CD14-positive monocyte (primary cell): ENCODE measurements around the gene CHD6. TPM values are rescaled to one million over a fixed set of nuclear protein-coding genes. Genes with fewer than 3 reads are reported as not detected.

ENCODE experiments used
- DNase-seq, 3 donors: peaks; one replicate each; pipeline ENCODE4 v3.0.0-alpha.2; 2011 to 2022
- H2AFZ ChIP-seq: 2 replicates; pipeline ENCODE4 v1.6.0; 2012; ENCODE audit warnings: mild to moderate bottlenecking, low read depth, low read length, inconsistent platforms; ENCODE audit not compliant: insufficient read depth, poor library complexity, severe bottlenecking
- H3K27ac ChIP-seq, 2 donors: 1 replicate in 1 of 2; 2 replicates in 1 of 2; pipeline ENCODE4 v1.5.1; 2012 to 2013; ENCODE audit warnings: low read length in 2 of 2, control low read depth in 1 of 2, inconsistent platforms in 1 of 2, low read depth in 1 of 2, mild to moderate bottlenecking in 1 of 2
- H3K27me3 ChIP-seq, 2 donors: one replicate each; pipeline versions ENCODE4 v1.6.0 to v1.6.1; 2011 to 2013; ENCODE audit warnings: low read length in 2 of 2; ENCODE audit not compliant: control insufficient read depth in 2 of 2, insufficient read depth in 2 of 2
- H3K36me3 ChIP-seq, 2 donors: replicated peaks in 1 of 2; 1 replicate in 1 of 2; 2 replicates in 1 of 2; pipeline versions ENCODE4 v1.5.1 to v1.6.1; 2012 to 2013; ENCODE audit warnings: low read length in 2 of 2, control low read depth in 1 of 2, inconsistent platforms in 1 of 2, mild to moderate bottlenecking in 1 of 2; ENCODE audit not compliant: insufficient read depth in 2 of 2, control insufficient read depth in 1 of 2
- H3K4me1 ChIP-seq, 2 donors: 1 replicate in 1 of 2; 2 replicates in 1 of 2; pipeline versions ENCODE4 v1.5.1 to v1.6.1; 2012 to 2013; ENCODE audit warnings: low read length in 2 of 2, control low read depth in 1 of 2, inconsistent platforms in 1 of 2, mild to moderate bottlenecking in 1 of 2, moderate library complexity in 1 of 2; ENCODE audit not compliant: insufficient read depth in 2 of 2, control insufficient read depth in 1 of 2
- H3K4me2 ChIP-seq: replicated peaks from 2 replicates; pipeline ENCODE3; 2012; ENCODE audit warnings: low read length, moderate library complexity, mild to moderate bottlenecking; ENCODE audit not compliant: poor library complexity, severe bottlenecking; ENCODE audit errors: extremely low read depth
- H3K4me3 ChIP-seq, 3 experiments: fragments of 200-600 bp in 1 of 3; sonication (generic) in 1 of 3; replicated peaks in 1 of 3; 1 replicate in 2 of 3; 2 replicates in 1 of 3; pipeline ENCODE4 v1.5.1; 2011 to 2013; ENCODE audit warnings: low read length in 3 of 3, mild to moderate bottlenecking in 3 of 3, control low read depth in 2 of 3, low read depth in 2 of 3, inconsistent platforms in 1 of 3, moderate library complexity in 1 of 3
- H3K79me2 ChIP-seq: 2 replicates; pipeline ENCODE4 v1.6.0; 2012; ENCODE audit warnings: mild to moderate bottlenecking, control low read depth, inconsistent platforms, low read length, moderate library complexity; ENCODE audit not compliant: insufficient read depth
- H3K9ac ChIP-seq: 2 replicates; pipeline ENCODE4 v1.6.0; 2017; ENCODE audit warnings: low read length, mild to moderate bottlenecking; ENCODE audit not compliant: insufficient read depth, poor library complexity, severe bottlenecking
- H3K9me3 ChIP-seq, 2 donors: replicated peaks in 1 of 2; 1 replicate in 1 of 2; 2 replicates in 1 of 2; pipeline versions ENCODE4 v1.5.1 to v1.6.1; 2012 to 2013; ENCODE audit warnings: low read length in 2 of 2, control low read depth in 1 of 2; ENCODE audit not compliant: control insufficient read depth in 1 of 2, insufficient read depth in 1 of 2
- H4K20me1 ChIP-seq: 2 replicates; pipeline ENCODE4 v1.6.0; 2012; ENCODE audit warnings: mild to moderate bottlenecking, low read length, control low read depth, moderate library complexity; ENCODE audit not compliant: insufficient read depth
- H3K27ac Mint-ChIP-seq, 7 donors: one replicate each; pipeline ENCODE4 v1.8.0; 2020; ENCODE audit warnings: mild to moderate bottlenecking in 7 of 7, mixed read lengths in 7 of 7, moderate library complexity in 6 of 7, inconsistent platforms in 2 of 7
- H3K27me3 Mint-ChIP-seq, 3 donors: one replicate each; pipeline ENCODE4 v1.8.0; 2021 to 2022; ENCODE audit warnings: low read depth in 3 of 3, mild to moderate bottlenecking in 3 of 3, mixed read lengths in 3 of 3, moderate library complexity in 3 of 3, inconsistent platforms in 1 of 3
- H3K36me3 Mint-ChIP-seq, 2 donors: one replicate each; pipeline ENCODE4 v1.8.0; 2020; ENCODE audit warnings: mixed read lengths in 2 of 2, inconsistent platforms in 1 of 2, mild to moderate bottlenecking in 1 of 2
- H3K4me1 Mint-ChIP-seq: one replicate; pipeline ENCODE4 v1.8.0; 2020; ENCODE audit warnings: mild to moderate bottlenecking, mixed read lengths
- H3K4me3 Mint-ChIP-seq, 2 donors: one replicate each; pipeline ENCODE4 v1.8.0; 2020; ENCODE audit warnings: mild to moderate bottlenecking in 2 of 2, mixed read lengths in 2 of 2, moderate library complexity in 1 of 2
- H3K9me3 Mint-ChIP-seq, 7 donors: one replicate each; pipeline ENCODE4 v1.8.0; 2020 to 2022; ENCODE audit warnings: mixed read lengths in 7 of 7, mild to moderate bottlenecking in 6 of 7, moderate library complexity in 6 of 7, inconsistent platforms in 2 of 7
- CTCF ChIP-seq: fragments of 200-600 bp; IDR thresholded peaks from one replicate; pipeline ENCODE4 v1.8.0; 2022; ENCODE audit warnings: antibody characterized with exemption, mild to moderate bottlenecking
- WGBS: methylation state at CpG from one replicate; pipeline ENCODE4 v1.1.5; 2013; ENCODE audit warnings: missing lambda C conversion rate; ENCODE audit not compliant: insufficient coverage; 5-methylcytosine and 5-hydroxymethylcytosine counted together
- intact Hi-C, 2 donors: fragments of 100-400 bp; cut with micrococcal nuclease; formaldehyde crosslinking; loops; one replicate each; pipeline versions ENCODE4 v1.15.0 to v1.15.1; 2023
- polyA plus RNA-seq, 3 donors: library from polyadenylated mRNA; depleted of rRNA in 1 of 3; unstranded in 2 of 3; stranded (reverse) in 1 of 3; fragments of 300-500 nt in 2 of 3; fragments of >200 nt in 1 of 3; fragmentation: Illumina TruSeq in 2 of 3; gene quantifications; 1 replicate in 2 of 3; 2 replicates in 1 of 3; pipeline ENCODE4 v1.2.3, GENCODE V29; 2012 to 2021

The CHD6 gene
- polyA plus RNA-seq, 3 donors = 12.9 to 19.6 (median 13.0) TPM

GRCh38 chr20:41468994-41469600, 149.1 kb downstream of the CHD6 start:
- no CpG with 5 or more reads among the region's 5 CpGs for WGBS
- Histone ChIP-seq H3K27me3 (no peaks in the 10 kb centered on the region), H4K20me1 (no peaks in the 10 kb centered on the region), H3K27ac (no peak overlapping the region), H3K36me3 (peaks cover 40 to 82% of the 10 kb centered on the region in 2 donors), H3K9ac (no peak overlapping the region), H2AFZ (no peak overlapping the region), H3K4me1 (no peaks in the 10 kb centered on the region), H3K79me2 (no peaks in the 10 kb centered on the region), H3K4me2 (no peak overlapping the region), H3K4me3 (no peak overlapping the region), H3K9me3 (no peaks in the 10 kb centered on the region)
- peaks cover 67 to 86% of the 10 kb centered on the region in 2 donors for H3K36me3 Mint-ChIP-seq
- DNase-seq = no peak
- intact Hi-C loops = no loop called here
- no peak overlapping the region for H3K4me3 Mint-ChIP-seq
- TF ChIP-seq CTCF = no peak
- peak overlapping the region in 1 of 7 donors; percentile 37 for H3K27ac Mint-ChIP-seq
- H3K9me3 Mint-ChIP-seq = peaks cover 0 to 1% (median 0%) of the 10 kb centered on the region in 7 donors
- no peaks in the 10 kb centered on the region for H3K4me1 Mint-ChIP-seq
- H3K27me3 Mint-ChIP-seq = no peaks in the 10 kb centered on the region

DNA sequence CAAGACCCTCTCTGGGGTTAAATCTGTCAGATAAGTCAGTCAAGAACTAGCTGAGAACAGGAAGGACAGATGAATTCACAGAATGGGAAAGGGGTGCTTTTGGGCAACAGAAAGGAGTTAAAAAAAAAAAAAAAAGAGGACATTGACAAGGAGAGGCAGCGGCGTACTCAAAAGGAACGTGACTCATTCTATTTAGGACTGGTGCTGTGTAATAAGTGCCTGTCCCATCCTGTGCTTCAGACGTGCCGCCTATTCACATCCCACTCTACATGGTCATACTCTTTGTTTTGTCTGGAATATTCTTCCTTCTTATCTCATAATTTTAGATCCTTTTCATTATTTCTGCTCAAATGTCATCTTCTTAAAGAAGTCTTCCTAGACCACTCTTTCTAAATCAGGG, 150.5 kb downstream of the CHD6 start:
- Histone ChIP-seq H3K9ac (no peak overlapping the region), H3K9me3 (no peaks in the 10 kb centered on the region), H3K27me3 (no peaks in the 10 kb centered on the region), H4K20me1 (no peaks in the 10 kb centered on the region), H3K27ac (no peak overlapping the region), H3K4me2 (no peak overlapping the region), H2AFZ (no peak overlapping the region), H3K4me3 (no peak overlapping the region), H3K4me1 (no peaks in the 10 kb centered on the region), H3K36me3 (peaks cover 33 to 79% of the 10 kb centered on the region in 2 donors), H3K79me2 (no peaks in the 10 kb centered on the region)
- H3K9me3 Mint-ChIP-seq = peaks cover 0 to 1% (median 0%) of the 10 kb centered on the region in 7 donors
- H3K27me3 Mint-ChIP-seq = no peaks in the 10 kb centered on the region
- H3K27ac Mint-ChIP-seq = peak overlapping the region in 2 of 7 donors; percentile 30 to 61
- WGBS = no CpG with 5 or more reads among the region's 5 CpGs
- no peak overlapping the region for H3K4me3 Mint-ChIP-seq
- no peak for DNase-seq
- H3K36me3 Mint-ChIP-seq = peaks cover 66 to 75% of the 10 kb centered on the region in 2 donors
- intact Hi-C loops = no loop called here
- no peaks in the 10 kb centered on the region for H3K4me1 Mint-ChIP-seq
- TF ChIP-seq CTCF = no peak
